NT2/D1 (cell line): ENCODE measurements around the gene TTC9C.
A peak's percentile ranks its signal among the peaks of the same experiment; 100 is the strongest.

Source experiments
- DNase-seq: peaks from one replicate; pipeline ENCODE4 v3.0.0-alpha.2; 2011; ENCODE audit warnings: low read depth, low spot score
- H3K27me3 ChIP-seq: 2 replicates; pipeline ENCODE4 v1.6.0; 2011; ENCODE audit warnings: mild to moderate bottlenecking; ENCODE audit not compliant: insufficient read length, insufficient read depth
- H3K36me3 ChIP-seq: 2 replicates; pipeline ENCODE4 v1.6.1; 2011; ENCODE audit warnings: mild to moderate bottlenecking, low read length, mixed read lengths; ENCODE audit not compliant: insufficient read depth, insufficient read length
- H3K4me1 ChIP-seq: 2 replicates; pipeline ENCODE4 v1.5.1; 2011; ENCODE audit not compliant: insufficient read depth, insufficient read length
- H3K4me3 ChIP-seq: 2 replicates; pipeline ENCODE4 v1.5.1; 2011; ENCODE audit warnings: low read depth; ENCODE audit not compliant: insufficient read length
- H3K9ac ChIP-seq: 2 replicates; pipeline ENCODE4 v1.6.0; 2011; ENCODE audit warnings: low read depth; ENCODE audit not compliant: insufficient read length
- H3K9me3 ChIP-seq: 2 replicates; pipeline ENCODE4 v1.5.1; 2011; ENCODE audit warnings: mild to moderate bottlenecking, low read length; ENCODE audit not compliant: insufficient read depth
- SUZ12 ChIP-seq: IDR thresholded peaks from 2 replicates; pipeline ENCODE4 v1.6.1; 2011; ENCODE audit not compliant: insufficient read length, insufficient read depth; ENCODE audit errors: extremely low read depth
- YY1 ChIP-seq: IDR thresholded peaks from 2 replicates; pipeline ENCODE4 v1.6.1; 2011; ENCODE audit not compliant: insufficient read length, insufficient read depth
- ZNF274 ChIP-seq: IDR thresholded peaks from 2 replicates; pipeline ENCODE4 v1.6.1; 2011; ENCODE audit warnings: mild to moderate bottlenecking, low read depth, low read length

The TTC9C gene

GRCh38 chr11:62728171-62728988, at the start of gene TTC9C:
TSS of gene TTC9C (plus strand) at chr11:62728486. CDS start at chr11:62728849, 363 bp downstream.
- TF ChIP-seq ZNF274 (no peak), SUZ12 (no peak), YY1 (no peak)
- Histone ChIP-seq H3K36me3 (peaks cover 49% of the 10 kb centered on the region), H3K9ac (peak within 1 kb of the TSS; percentile 97), H3K4me3 (peak within 1 kb of the TSS; percentile 98), H3K4me1 (no peaks in the 10 kb centered on the region), H3K27me3 (no peaks in the 10 kb centered on the region), H3K9me3 (no peaks in the 10 kb centered on the region)
- no peak for DNase-seq

GRCh38 chr11:62678770-62679696, 49.3 kb upstream of the TTC9C start, which contains the start of gene UBXN1:
TSS of gene UBXN1 (minus strand) at chr11:62679073. CDS start at chr11:62678923, 150 bp downstream.
- H3K9ac ChIP-seq = peak within 1 kb of the TSS; percentile 98
- H3K27me3 ChIP-seq = no peaks in the 10 kb centered on the region
- DNase-seq = no peak
- TF ChIP-seq ZNF274 (no peak), YY1 (no peak), SUZ12 (no peak)
- H3K4me3 ChIP-seq = peak within 1 kb of the TSS; percentile 97
- H3K9me3 ChIP-seq = no peaks in the 10 kb centered on the region
- H3K36me3 ChIP-seq = peaks cover 33% of the 10 kb centered on the region
- peaks cover 3% of the 10 kb centered on the region for H3K4me1 ChIP-seq

GRCh38 chr11:62680825-62681240, 47.5 kb upstream of the TTC9C start:
- peaks cover 20% of the 10 kb centered on the region for H3K36me3 ChIP-seq
- TF ChIP-seq ZNF274 = no peak
- no peaks in the 10 kb centered on the region for H3K27me3 ChIP-seq
- no peak for DNase-seq
- no peaks in the 10 kb centered on the region for H3K9me3 ChIP-seq
- H3K4me1 ChIP-seq = peaks cover 3% of the 10 kb centered on the region
- no peak overlapping the region for H3K9ac ChIP-seq
- no peak overlapping the region for H3K4me3 ChIP-seq

- Histone ChIP-seq H3K36me3 (peaks cover 8% of the 10 kb centered on the region), H3K4me1 (peaks cover under 1% of the 10 kb centered on the region), H3K4me3 (no peak overlapping the region), H3K9me3 (no peaks in the 10 kb centered on the region), H3K27me3 (no peaks in the 10 kb centered on the region), H3K9ac (no peak overlapping the region)
- DNase-seq = no peak
- no peak for TF ChIP-seq ZNF274
- TF ChIP-seq YY1 = no peak
- TF ChIP-seq SUZ12 = no peak
These were observed 45.8 kb upstream of the TTC9C start for GRCh38 chr11:62682518-62682917.

- H3K9ac ChIP-seq = peak overlapping the region; percentile 36
- H3K4me1 ChIP-seq = peaks cover 5% of the 10 kb centered on the region
- TF ChIP-seq YY1 = no peak
- TF ChIP-seq SUZ12 = no peak
- no peak for TF ChIP-seq ZNF274
- no peak overlapping the region for H3K4me3 ChIP-seq
- no peak for DNase-seq
- H3K9me3 ChIP-seq = no peaks in the 10 kb centered on the region
- H3K27me3 ChIP-seq = no peaks in the 10 kb centered on the region
- H3K36me3 ChIP-seq = peaks cover 42% of the 10 kb centered on the region
These were observed 40.5 kb upstream of the TTC9C start for GRCh38 chr11:62687508-62688396.

GRCh38 chr11:62688491-62688890, 39.8 kb upstream of the TTC9C start:
- H3K9ac ChIP-seq = no peak overlapping the region
- TF ChIP-seq ZNF274 (no peak), SUZ12 (no peak), YY1 (no peak)
- H3K9me3 ChIP-seq = no peaks in the 10 kb centered on the region
- H3K4me1 ChIP-seq = peaks cover 5% of the 10 kb centered on the region
- no peak overlapping the region for H3K4me3 ChIP-seq
- H3K36me3 ChIP-seq = peaks cover 49% of the 10 kb centered on the region
- H3K27me3 ChIP-seq = no peaks in the 10 kb centered on the region
- no peak for DNase-seq
